HepG2 (cell line): Measurements from ENCODE around the gene HPCAL1. TPM values are rescaled to one million over a fixed set of nuclear protein-coding genes. Genes with fewer than 3 reads are reported as not detected.

ENCODE experiments used
- ATAC-seq: fragments of 200-7000 bp; cut with Tn5 transposase; 3 replicates; pipeline ENCODE4 v1.9.1; 2020; ENCODE audit warnings: mild to moderate bottlenecking, moderate library complexity
- BruUV-seq: library from RNA; stranded (reverse); fragments of 400-500 nt; replicated peaks from 2 replicates; lab custom pipeline; 2021; lab: Mats Ljungman, UMichigan
- CTCF ChIA-PET: fragments of 300-600 bp; formaldehyde crosslinking; extraction: SDS; loops from one replicate; lab custom pipeline; 2021; ENCODE audit warnings: low total read pairs, inconsistent platforms, low intra/inter-chr PET ratio; lab: Yijun Ruan, JAX
- POLR2A ChIA-PET: fragments of 350-600 bp; sonication (Branson Sonifier 250); formaldehyde crosslinking; loops from one replicate; lab custom pipeline; 2020; ENCODE audit warnings: antibody characterized with exemption, inconsistent platforms; lab: Yijun Ruan, JAX
- DNase-seq: peaks from one replicate; pipeline ENCODE4 v3.0.0-alpha.2; 2015; ENCODE audit warnings: low spot score
- FAIRE-seq: peaks from 3 replicates; lab custom pipeline; 2011; peaks lifted over from hg19 to GRCh38; lab: Jason Lieb, UNC
- H2AFZ ChIP-seq: one replicate; pipeline ENCODE4 v1.6.1; 2011; ENCODE audit warnings: low read length, inconsistent platforms
- H3K27ac ChIP-seq: fragments of 300-600 bp; 3 replicates; pipeline ENCODE4 v1.8.0; 2011; ENCODE audit warnings: mixed run types, mild to moderate bottlenecking, mixed read lengths, low read length, inconsistent platforms; ENCODE audit not compliant: insufficient read depth; ENCODE audit errors: extremely low read length
- H3K27me3 ChIP-seq, 2 experiments: fragments of 200-600 bp in 1 of 2; 2 replicates in 1 of 2; 3 replicates in 1 of 2; pipeline versions ENCODE4 v1.6.0 to v1.8.0; 2011; ENCODE audit warnings: low read length in 2 of 2, mild to moderate bottlenecking in 2 of 2, moderate library complexity in 2 of 2, inconsistent platforms in 1 of 2; ENCODE audit not compliant: insufficient read depth in 2 of 2, control insufficient read depth in 1 of 2
- H3K36me3 ChIP-seq, 2 experiments: fragments of 200-600 bp in 1 of 2; replicated peaks in 1 of 2; 2 replicates in 1 of 2; 3 replicates in 1 of 2; pipeline versions ENCODE4 v1.5.1 to v1.8.0; 2011; ENCODE audit warnings: low read length in 2 of 2, inconsistent platforms in 1 of 2; ENCODE audit not compliant: insufficient read depth in 2 of 2, control insufficient read depth in 1 of 2
- H3K4me1 ChIP-seq: 2 replicates; pipeline ENCODE4 v1.5.1; 2012; ENCODE audit warnings: low read length, inconsistent platforms; ENCODE audit not compliant: insufficient read depth
- H3K4me2 ChIP-seq: 2 replicates; pipeline ENCODE4 v1.6.0; 2011; ENCODE audit warnings: low read depth, low read length, inconsistent platforms
- H3K4me3 ChIP-seq, 3 experiments: fragments of 200-600 bp in 1 of 3; sonication (generic), shearing (Covaris generic) in 1 of 3; replicated peaks in 1 of 3; 2 replicates each; pipeline ENCODE4 v1.5.1; 2011 to 2016; ENCODE audit warnings: low read length in 3 of 3, inconsistent platforms in 2 of 3, low read depth in 2 of 3, mild to moderate bottlenecking in 2 of 3, control low read depth in 1 of 3, mixed read lengths in 1 of 3; ENCODE audit not compliant: insufficient read depth in 1 of 3
- H3K79me2 ChIP-seq: one replicate; pipeline ENCODE4 v1.6.1; 2011; ENCODE audit warnings: low read length, inconsistent platforms; ENCODE audit not compliant: insufficient read depth
- H3K9ac ChIP-seq: 2 replicates; pipeline ENCODE4 v1.6.0; 2011; ENCODE audit warnings: mild to moderate bottlenecking, low read depth, low read length, inconsistent platforms; ENCODE audit not compliant: insufficient read depth
- H3K9me3 ChIP-seq: 2 replicates; pipeline ENCODE4 v1.5.1; 2012; ENCODE audit warnings: mild to moderate bottlenecking, low read length
- H4K20me1 ChIP-seq: 2 replicates; pipeline ENCODE4 v1.6.0; 2011; ENCODE audit warnings: inconsistent platforms, mild to moderate bottlenecking, low read length, moderate library complexity; ENCODE audit not compliant: insufficient read depth
- ARHGAP35 ChIP-seq: sonication (generic); formaldehyde crosslinking; IDR thresholded peaks from 2 replicates; pipeline ENCODE4 v1.9.0; 2022; ENCODE audit warnings: mild to moderate bottlenecking, inconsistent platforms, moderate library complexity, missing genetic modification reagents, borderline replicate concordance
- BRCA1 ChIP-seq: sonication (generic); formaldehyde crosslinking; IDR thresholded peaks from 2 replicates; pipeline ENCODE4 v1.4.0; 2020; ENCODE audit warnings: missing genetic modification reagents
- FOXA1 ChIP-seq, 2 experiments: fragments of 450-650 bp in 1 of 2; sonication (generic) in 1 of 2; formaldehyde crosslinking in 1 of 2; IDR thresholded peaks; 2 replicates each; pipeline versions ENCODE4 v1.4.0 to v1.6.1; 2016 to 2020; ENCODE audit warnings: missing genetic modification reagents in 1 of 2
- HNRNPH1 ChIP-seq: fragments of 200-400 bp; formaldehyde crosslinking; optimal IDR thresholded peaks from 2 replicates; pipeline ENCODE3; 2017; ENCODE audit warnings: mild to moderate bottlenecking, low read depth, low read length
- NFIB ChIP-seq: sonication (generic); formaldehyde crosslinking; IDR thresholded peaks from 2 replicates; pipeline ENCODE4 v1.9.0; 2021; ENCODE audit warnings: missing genetic modification reagents, mild to moderate bottlenecking, borderline replicate concordance
- NFRKB ChIP-seq: fragments of 450-650 bp; IDR thresholded peaks from 2 replicates; pipeline ENCODE4 v1.6.1; 2017
- NKX3-1 ChIP-seq: sonication (generic); formaldehyde crosslinking; IDR thresholded peaks from 2 replicates; pipeline ENCODE4 v1.5.0; 2020; ENCODE audit warnings: missing genetic modification reagents
- RXRA ChIP-seq: sonication (generic); formaldehyde crosslinking; IDR thresholded peaks from 2 replicates; pipeline ENCODE4 v1.5.1; 2020; ENCODE audit warnings: missing genetic modification reagents
- XRCC5 ChIP-seq: fragments of 200-400 bp; formaldehyde crosslinking; optimal IDR thresholded peaks from 2 replicates; pipeline ENCODE3; 2017; ENCODE audit warnings: mild to moderate bottlenecking, low read length
- ZC3H4 ChIP-seq: sonication (generic); formaldehyde crosslinking; IDR thresholded peaks from 2 replicates; pipeline ENCODE4 v1.4.0; 2020; ENCODE audit warnings: missing genetic modification reagents, borderline replicate concordance
- ZNF431 ChIP-seq: sonication (generic); formaldehyde crosslinking; IDR thresholded peaks from 2 replicates; pipeline ENCODE4 v1.9.0; 2022; ENCODE audit warnings: missing genetic modification reagents, low read depth, mild to moderate bottlenecking, borderline replicate concordance
- WGBS: methylation state at CpG from one replicate; pipeline ENCODE4 v1.1.6; 2017; ENCODE audit warnings: low lambda C conversion rate; 5-methylcytosine and 5-hydroxymethylcytosine counted together
- in situ Hi-C: cut with HindIII; loops from 2 replicates; pipeline ENCODE4 v1.10.0; 2017; ENCODE audit warnings: low pct_unique_long_range_greater_than_20kb; ENCODE audit not compliant: extremely low pct_ligation_motif_present
- intact Hi-C: fragments of 100-400 bp; cut with micrococcal nuclease; formaldehyde crosslinking; loops from one replicate; pipeline ENCODE4 v1.10.0; 2022; ENCODE audit not compliant: unreplicated experiment
- polyA plus RNA-seq, 8 experiments: library from polyadenylated mRNA; depleted of rRNA in 3 of 8; stranded (reverse) in 7 of 8; unstranded in 1 of 8; fragments of >200 nt; fragmentation: Illumina TruSeq in 4 of 8; extraction: Trizol in 4 of 8; gene quantifications; 2 replicates each; pipeline versions ENCODE4 v1.2.1 to v1.2.3, GENCODE V29; 2011 to 2016; ENCODE audit warnings: low read depth in 4 of 8, missing spikeins in 1 of 8, mixed read lengths in 1 of 8; ENCODE audit not compliant: insufficient read depth in 1 of 8
- total RNA-seq, 5 experiments: library from RNA; depleted of rRNA; stranded (reverse); fragments of >200 nt; fragmentation: Illumina TruSeq; extraction: Trizol; gene quantifications; 2 replicates each; pipeline ENCODE4 v1.2.3, GENCODE V29; 2016; ENCODE audit warnings: low read depth in 1 of 5
- TF ChIP-seq, protein P1 (sequence below): sonication (generic); formaldehyde crosslinking; IDR thresholded peaks from 2 replicates; pipeline ENCODE4 v1.4.0; 2020; ENCODE audit warnings: missing genetic modification reagents, borderline replicate concordance
- TF ChIP-seq, protein P2 (sequence below): sonication (generic); formaldehyde crosslinking; IDR thresholded peaks from 2 replicates; pipeline ENCODE4 v1.4.0; 2020; ENCODE audit warnings: missing genetic modification reagents
- TF ChIP-seq, protein P3 (sequence below): IDR thresholded peaks from 2 replicates; pipeline ENCODE4 v1.6.1; 2016; ENCODE audit warnings: missing genetic modification reagents, missing compliant biosample characterization
- TF ChIP-seq, protein P4 (sequence below): sonication (generic); formaldehyde crosslinking; IDR thresholded peaks from 2 replicates; pipeline ENCODE4 v1.5.0; 2020; ENCODE audit warnings: missing genetic modification reagents
- TF ChIP-seq, protein P5 (sequence below): sonication (generic); formaldehyde crosslinking; IDR thresholded peaks from 2 replicates; pipeline ENCODE4 v1.8.0; 2022; ENCODE audit warnings: low read depth, missing genetic modification reagents

Gene HPCAL1
- total and polyA plus RNA-seq, 2 of the 13 experiments (the other 11 are each of a cell fraction or from before 2014, with no cell fraction given), result 29.5 to 29.9 TPM

DNA sequence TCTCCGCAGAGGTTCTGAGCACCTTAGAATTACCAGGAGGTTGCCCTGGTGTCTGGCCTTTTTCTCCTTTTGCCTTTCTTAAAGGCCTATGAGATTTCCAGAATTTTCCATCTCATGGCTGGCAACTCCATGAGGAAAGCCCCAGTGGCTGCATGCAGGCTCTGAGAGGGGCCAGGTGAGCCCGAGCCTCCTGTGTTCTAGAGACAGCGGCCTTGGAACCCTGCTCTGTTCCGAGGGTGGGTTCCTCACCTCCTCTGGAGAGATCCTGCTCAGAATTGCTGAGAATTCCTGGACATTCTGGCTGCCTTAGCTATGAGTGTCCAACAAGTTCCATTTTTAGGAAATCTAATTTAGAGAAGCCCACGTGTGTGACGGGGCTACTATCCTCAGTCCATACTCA is 35.7 kb upstream of the HPCAL1 start (continued):
- TF ChIP-seq ARHGAP35 (CRISPR knock-in tag) (no peak), XRCC5 (no peak)
- TF ChIP-seq, protein P1, sequence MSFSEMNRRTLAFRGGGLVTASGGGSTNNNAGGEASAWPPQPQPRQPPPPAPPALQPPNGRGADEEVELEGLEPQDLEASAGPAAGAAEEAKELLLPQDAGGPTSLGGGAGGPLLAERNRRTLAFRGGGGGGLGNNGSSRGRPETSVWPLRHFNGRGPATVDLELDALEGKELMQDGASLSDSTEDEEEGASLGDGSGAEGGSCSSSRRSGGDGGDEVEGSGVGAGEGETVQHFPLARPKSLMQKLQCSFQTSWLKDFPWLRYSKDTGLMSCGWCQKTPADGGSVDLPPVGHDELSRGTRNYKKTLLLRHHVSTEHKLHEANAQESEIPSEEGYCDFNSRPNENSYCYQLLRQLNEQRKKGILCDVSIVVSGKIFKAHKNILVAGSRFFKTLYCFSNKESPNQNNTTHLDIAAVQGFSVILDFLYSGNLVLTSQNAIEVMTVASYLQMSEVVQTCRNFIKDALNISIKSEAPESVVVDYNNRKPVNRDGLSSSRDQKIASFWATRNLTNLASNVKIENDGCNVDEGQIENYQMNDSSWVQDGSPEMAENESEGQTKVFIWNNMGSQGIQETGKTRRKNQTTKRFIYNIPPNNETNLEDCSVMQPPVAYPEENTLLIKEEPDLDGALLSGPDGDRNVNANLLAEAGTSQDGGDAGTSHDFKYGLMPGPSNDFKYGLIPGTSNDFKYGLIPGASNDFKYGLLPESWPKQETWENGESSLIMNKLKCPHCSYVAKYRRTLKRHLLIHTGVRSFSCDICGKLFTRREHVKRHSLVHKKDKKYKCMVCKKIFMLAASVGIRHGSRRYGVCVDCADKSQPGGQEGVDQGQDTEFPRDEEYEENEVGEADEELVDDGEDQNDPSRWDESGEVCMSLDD (CRISPR knock-in tag), result no peak

DNA sequence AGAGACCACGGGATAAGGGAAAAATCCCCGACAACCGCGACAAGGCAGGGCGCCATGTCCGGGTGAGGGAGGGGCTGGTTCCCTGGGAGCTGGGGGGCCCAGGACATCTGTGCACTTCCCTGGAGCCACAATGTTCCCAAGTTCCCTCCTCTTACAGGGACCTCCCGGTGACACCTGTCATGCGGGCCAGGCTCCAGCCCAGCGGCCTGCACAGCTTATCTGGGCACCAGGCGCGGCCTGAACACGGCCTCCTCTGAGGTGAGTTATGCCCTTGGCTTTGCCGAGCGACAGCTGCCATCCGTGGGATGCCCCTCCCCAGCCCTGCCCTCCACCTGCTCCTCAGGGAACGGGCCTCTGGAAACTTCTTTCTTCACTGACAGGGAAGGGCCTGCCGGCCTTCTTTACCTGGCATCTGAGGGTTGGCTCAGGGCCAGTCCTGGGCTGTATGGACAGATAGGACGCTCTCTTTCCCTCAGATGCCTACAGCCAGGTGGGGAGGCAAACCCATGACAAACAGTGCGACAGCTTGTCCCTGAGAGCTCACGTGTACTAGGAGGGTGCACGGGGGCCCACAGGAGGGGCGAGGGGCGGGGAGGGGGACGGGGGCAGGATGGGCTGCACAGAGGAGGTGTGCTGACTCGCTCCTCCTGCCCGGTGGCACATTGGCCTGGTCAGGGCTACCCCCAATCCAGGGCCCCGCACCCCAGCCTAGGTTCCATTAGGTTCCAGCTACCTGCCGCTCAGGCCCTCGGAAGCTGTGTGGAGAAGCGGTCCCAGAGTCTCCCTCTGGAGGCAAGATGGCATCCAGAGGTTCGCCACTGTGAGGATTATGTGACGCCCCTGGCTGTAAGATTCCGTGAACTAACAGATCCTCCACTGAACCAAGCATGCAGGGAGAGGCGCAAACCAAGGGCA is 34.9 kb upstream of the HPCAL1 start:
- H3K27me3 ChIP-seq, result peaks cover 10 to 60% of the 10 kb centered on the region in 2 experiments
- ATAC-seq (peak; percentile 49), DNase-seq (peak; percentile 38), FAIRE-seq (no peak)
- 51% methylated on average over 25 of the region's 34 CpGs for WGBS
- no peaks in the 10 kb centered on the region for H3K79me2 ChIP-seq
- intact Hi-C loops, result no loop called here
- in situ Hi-C loops, result no loop called here
- H3K4me3 ChIP-seq, result no peak overlapping the region; a peak in 1 of 6 replicates
- no peaks in the 10 kb centered on the region for H3K9me3 ChIP-seq
- H4K20me1 ChIP-seq, result no peaks in the 10 kb centered on the region
- peak overlapping the region; percentile 12; the same call in 1 of the 2 replicates for H3K4me2 ChIP-seq
- CTCF ChIA-PET, result interaction anchor here (0.7 to 0.8 kb wide), 2 partner anchors 141 to 167 kb away, joined by 3 read pairs; no protein-coding TSS in a partner anchor
- no TSS peak for BruUV-seq
- H3K9ac ChIP-seq, result no peak overlapping the region
- no peaks in the 10 kb centered on the region for H3K36me3 ChIP-seq
- POLR2A ChIA-PET, result no interaction called here
- H2AFZ ChIP-seq, result no peak overlapping the region
- H3K4me1 ChIP-seq, result peaks cover 63% of the 10 kb centered on the region
- no peak overlapping the region for H3K27ac ChIP-seq
- no peak for TF ChIP-seq NFIB (CRISPR knock-in tag)
- TF ChIP-seq ZC3H4 (CRISPR knock-in tag), result no peak
- TF ChIP-seq, protein P2, sequence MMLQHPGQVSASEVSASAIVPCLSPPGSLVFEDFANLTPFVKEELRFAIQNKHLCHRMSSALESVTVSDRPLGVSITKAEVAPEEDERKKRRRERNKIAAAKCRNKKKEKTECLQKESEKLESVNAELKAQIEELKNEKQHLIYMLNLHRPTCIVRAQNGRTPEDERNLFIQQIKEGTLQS (CRISPR knock-in tag), result no peak
- TF ChIP-seq, protein P3, sequence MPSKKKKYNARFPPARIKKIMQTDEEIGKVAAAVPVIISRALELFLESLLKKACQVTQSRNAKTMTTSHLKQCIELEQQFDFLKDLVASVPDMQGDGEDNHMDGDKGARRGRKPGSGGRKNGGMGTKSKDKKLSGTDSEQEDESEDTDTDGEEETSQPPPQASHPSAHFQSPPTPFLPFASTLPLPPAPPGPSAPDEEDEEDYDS (CRISPR knock-in tag), result no peak
- no peak for TF ChIP-seq BRCA1 (CRISPR knock-in tag)
- no peak for TF ChIP-seq FOXA1 (IDR thresholded peaks at IDR 0.05)
- no peak for TF ChIP-seq FOXA1 (CRISPR knock-in tag; IDR thresholded peaks at IDR 0.05)
- TF ChIP-seq HNRNPH1, result no peak
- no peak for TF ChIP-seq NFRKB
- TF ChIP-seq, protein P4, sequence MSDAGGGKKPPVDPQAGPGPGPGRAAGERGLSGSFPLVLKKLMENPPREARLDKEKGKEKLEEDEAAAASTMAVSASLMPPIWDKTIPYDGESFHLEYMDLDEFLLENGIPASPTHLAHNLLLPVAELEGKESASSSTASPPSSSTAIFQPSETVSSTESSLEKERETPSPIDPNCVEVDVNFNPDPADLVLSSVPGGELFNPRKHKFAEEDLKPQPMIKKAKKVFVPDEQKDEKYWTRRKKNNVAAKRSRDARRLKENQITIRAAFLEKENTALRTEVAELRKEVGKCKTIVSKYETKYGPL (CRISPR knock-in tag), result no peak
- no peak for TF ChIP-seq NKX3-1 (CRISPR knock-in tag)
- TF ChIP-seq ZNF431 (CRISPR knock-in tag), result no peak
- no peak for TF ChIP-seq RXRA
- TF ChIP-seq, protein P5, sequence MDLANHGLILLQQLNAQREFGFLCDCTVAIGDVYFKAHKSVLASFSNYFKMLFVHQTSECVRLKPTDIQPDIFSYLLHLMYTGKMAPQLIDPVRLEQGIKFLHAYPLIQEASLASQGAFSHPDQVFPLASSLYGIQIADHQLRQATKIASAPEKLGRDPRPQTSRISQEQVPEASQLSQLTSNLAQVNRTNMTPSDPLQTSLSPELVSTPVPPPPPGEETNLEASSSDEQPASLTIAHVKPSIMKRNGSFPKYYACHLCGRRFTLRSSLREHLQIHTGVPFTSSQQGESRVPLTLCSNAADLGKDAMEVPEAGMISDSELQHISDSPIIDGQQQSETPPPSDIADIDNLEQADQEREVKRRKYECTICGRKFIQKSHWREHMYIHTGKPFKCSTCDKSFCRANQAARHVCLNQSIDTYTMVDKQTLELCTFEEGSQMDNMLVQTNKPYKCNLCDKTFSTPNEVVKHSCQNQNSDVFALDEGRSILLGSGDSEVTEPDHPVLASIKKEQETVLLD, result no peak
